ENCODE data around the gene PTPRD.

DNA sequence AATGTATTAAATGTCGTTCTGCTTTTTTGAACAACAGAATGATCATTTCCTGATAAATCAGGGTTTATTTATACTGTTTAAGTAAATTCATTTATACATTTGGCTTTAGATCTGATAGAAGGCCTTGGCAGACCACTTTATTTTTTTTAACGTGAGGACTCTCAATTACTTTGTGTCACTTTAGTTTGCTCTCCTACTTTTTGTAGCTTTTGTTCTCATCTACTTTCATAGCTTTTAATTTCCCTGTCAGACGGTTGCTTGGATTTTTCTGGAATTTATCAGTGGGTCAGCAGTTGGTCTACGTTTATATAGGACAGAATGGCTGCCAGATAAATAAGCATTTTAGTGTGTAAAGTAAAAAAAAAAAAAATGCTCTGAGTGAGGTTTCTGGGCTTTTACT, 1910.9 kb downstream of the PTPRD start:
- no peak for TF ChIP-seq ZBED1 (IDR thresholded peaks at IDR 0.05)
- no peak for TF ChIP-seq CCAR2 (IDR thresholded peaks at IDR 0.05; ENCODE audit: low read depth, low read length)
